Measurements from ENCODE around the gene MTREX. TPM values are rescaled to one million over a fixed set of nuclear protein-coding genes. Genes with fewer than 3 reads are reported as not detected.

Gene MTREX
- total and polyA plus RNA-seq, 10 of the 15 experiments (the other 5 are each of a cell fraction or from before 2014, with no cell fraction given): 20.1 to 102 (median 49.0) TPM

DNA sequence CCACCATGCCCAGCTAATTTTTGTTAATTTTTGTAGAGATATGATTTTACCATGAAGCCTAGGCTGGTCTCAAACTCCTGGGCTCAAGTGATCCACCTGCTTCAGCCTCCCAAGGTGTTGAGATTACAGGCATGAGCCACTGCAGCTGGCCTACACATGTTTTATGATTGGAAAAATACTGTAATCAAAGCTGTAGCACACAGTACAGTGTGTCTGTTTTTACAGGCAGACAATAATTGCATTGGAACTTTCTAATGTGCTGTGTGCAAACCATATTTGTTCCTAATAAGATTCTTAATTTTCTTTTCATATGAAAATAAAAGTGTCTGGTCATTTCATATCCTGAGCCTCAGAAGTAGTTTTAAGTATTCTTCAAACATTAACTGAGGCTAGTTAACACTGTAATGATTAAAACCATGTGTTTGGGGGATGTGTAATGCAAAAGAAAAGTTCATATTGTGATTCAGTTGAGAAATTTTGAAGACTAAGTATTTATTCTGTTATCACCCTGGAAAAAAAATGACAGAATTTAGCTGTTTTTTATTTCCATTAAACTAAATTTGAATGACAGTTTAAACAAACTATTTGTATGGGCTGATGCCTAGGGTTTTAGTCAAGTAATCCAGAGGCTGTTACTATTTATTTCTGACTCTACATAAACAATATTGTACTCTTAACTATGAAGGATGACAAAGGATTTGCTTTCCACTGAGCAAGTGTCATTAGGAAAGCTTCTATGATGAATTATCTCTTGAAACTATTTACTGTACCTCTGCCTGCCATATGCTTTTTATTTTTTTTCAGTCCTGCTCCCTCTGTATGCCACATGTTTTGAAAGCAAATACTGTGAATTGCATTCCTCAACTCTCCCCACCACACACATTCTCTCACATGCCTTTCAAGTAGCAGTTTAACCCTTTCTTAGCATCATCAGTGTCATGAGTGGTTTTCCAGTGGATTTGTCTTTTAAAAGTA lies 111.5 kb downstream of the MTREX start (continued):
- TF ChIP-seq SREBF1 (IDR thresholded peaks at IDR 0.05; ENCODE audit: low read length): no peak
- TF ChIP-seq, protein P1, sequence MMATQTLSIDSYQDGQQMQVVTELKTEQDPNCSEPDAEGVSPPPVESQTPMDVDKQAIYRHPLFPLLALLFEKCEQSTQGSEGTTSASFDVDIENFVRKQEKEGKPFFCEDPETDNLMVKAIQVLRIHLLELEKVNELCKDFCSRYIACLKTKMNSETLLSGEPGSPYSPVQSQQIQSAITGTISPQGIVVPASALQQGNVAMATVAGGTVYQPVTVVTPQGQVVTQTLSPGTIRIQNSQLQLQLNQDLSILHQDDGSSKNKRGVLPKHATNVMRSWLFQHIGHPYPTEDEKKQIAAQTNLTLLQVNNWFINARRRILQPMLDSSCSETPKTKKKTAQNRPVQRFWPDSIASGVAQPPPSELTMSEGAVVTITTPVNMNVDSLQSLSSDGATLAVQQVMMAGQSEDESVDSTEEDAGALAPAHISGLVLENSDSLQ (IDR thresholded peaks at IDR 0.05): no peak
- TF ChIP-seq ZZZ3 (IDR thresholded peaks at IDR 0.05; ENCODE audit: control insufficient read depth, insufficient read length, low read depth): no peak
- TF ChIP-seq POLR2AphosphoS5 (IDR thresholded peaks at IDR 0.05; ENCODE audit: low read length): no peak
- TF ChIP-seq NR2C1 (IDR thresholded peaks at IDR 0.05): no peak
- TF ChIP-seq MYC (IDR thresholded peaks at IDR 0.05; ENCODE audit: insufficient read depth, insufficient read length, insufficient replicate concordance, low read length, severe bottlenecking): no peak
- TF ChIP-seq TCF3 (IDR thresholded peaks at IDR 0.05; ENCODE audit: borderline replicate concordance, insufficient read depth, low read depth, low read length): no peak
- TF ChIP-seq, protein P2, sequence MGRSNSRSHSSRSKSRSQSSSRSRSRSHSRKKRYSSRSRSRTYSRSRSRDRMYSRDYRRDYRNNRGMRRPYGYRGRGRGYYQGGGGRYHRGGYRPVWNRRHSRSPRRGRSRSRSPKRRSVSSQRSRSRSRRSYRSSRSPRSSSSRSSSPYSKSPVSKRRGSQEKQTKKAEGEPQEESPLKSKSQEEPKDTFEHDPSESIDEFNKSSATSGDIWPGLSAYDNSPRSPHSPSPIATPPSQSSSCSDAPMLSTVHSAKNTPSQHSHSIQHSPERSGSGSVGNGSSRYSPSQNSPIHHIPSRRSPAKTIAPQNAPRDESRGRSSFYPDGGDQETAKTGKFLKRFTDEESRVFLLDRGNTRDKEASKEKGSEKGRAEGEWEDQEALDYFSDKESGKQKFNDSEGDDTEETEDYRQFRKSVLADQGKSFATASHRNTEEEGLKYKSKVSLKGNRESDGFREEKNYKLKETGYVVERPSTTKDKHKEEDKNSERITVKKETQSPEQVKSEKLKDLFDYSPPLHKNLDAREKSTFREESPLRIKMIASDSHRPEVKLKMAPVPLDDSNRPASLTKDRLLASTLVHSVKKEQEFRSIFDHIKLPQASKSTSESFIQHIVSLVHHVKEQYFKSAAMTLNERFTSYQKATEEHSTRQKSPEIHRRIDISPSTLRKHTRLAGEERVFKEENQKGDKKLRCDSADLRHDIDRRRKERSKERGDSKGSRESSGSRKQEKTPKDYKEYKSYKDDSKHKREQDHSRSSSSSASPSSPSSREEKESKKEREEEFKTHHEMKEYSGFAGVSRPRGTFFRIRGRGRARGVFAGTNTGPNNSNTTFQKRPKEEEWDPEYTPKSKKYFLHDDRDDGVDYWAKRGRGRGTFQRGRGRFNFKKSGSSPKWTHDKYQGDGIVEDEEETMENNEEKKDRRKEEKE (IDR thresholded peaks at IDR 0.05): no peak
- no peak for TF ChIP-seq PAX8 (IDR thresholded peaks at IDR 0.05)
- TF ChIP-seq ZNF24 (IDR thresholded peaks at IDR 0.05): no peak
